ENCODE results near the gene SYCP1. TPM values are rescaled to one million over a fixed set of nuclear protein-coding genes. Genes with fewer than 3 reads are reported as not detected.
"Not testable (repeated sequence)": the region's sequence is repeated elsewhere in the genome, so short reads cannot be mapped to it uniquely, and the experiment has no call there.

Gene SYCP1
- total RNA-seq, 4 donors from 2014 or later: 0.29 TPM; not detected in 3

GRCh38 chr1:115012434-115012833 lies 157.8 kb downstream of the SYCP1 start:
- intact Hi-C loops (cut with DNase I; ENCODE audit: low total_unique reads): no loop called here
- no peak overlapping the region for H3K4me3 ChIP-seq (ENCODE audit: low read depth, poor library complexity, severe bottlenecking)
- no peak for TF ChIP-seq POLR2A (IDR thresholded peaks at IDR 0.05)
- TF ChIP-seq, protein P1, sequence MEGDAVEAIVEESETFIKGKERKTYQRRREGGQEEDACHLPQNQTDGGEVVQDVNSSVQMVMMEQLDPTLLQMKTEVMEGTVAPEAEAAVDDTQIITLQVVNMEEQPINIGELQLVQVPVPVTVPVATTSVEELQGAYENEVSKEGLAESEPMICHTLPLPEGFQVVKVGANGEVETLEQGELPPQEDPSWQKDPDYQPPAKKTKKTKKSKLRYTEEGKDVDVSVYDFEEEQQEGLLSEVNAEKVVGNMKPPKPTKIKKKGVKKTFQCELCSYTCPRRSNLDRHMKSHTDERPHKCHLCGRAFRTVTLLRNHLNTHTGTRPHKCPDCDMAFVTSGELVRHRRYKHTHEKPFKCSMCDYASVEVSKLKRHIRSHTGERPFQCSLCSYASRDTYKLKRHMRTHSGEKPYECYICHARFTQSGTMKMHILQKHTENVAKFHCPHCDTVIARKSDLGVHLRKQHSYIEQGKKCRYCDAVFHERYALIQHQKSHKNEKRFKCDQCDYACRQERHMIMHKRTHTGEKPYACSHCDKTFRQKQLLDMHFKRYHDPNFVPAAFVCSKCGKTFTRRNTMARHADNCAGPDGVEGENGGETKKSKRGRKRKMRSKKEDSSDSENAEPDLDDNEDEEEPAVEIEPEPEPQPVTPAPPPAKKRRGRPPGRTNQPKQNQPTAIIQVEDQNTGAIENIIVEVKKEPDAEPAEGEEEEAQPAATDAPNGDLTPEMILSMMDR (IDR thresholded peaks at IDR 0.05): no peak
- no peak for DNase-seq (ENCODE audit: low spot score in 2 of 2)
- 79 to 86% methylated on average over 1 of the region's 1 CpG for WGBS, 2 donors

- WGBS, 2 donors: 86 to 95% methylated on average over 2 of the region's 2 CpGs
- H3K4me3 ChIP-seq (ENCODE audit: low read depth, poor library complexity, severe bottlenecking): no peak overlapping the region
- TF ChIP-seq POLR2A (IDR thresholded peaks at IDR 0.05): no peak
- TF ChIP-seq, protein P1 (IDR thresholded peaks at IDR 0.05): no peak
- intact Hi-C loops (cut with DNase I; ENCODE audit: low total_unique reads): no loop called here
- DNase-seq (ENCODE audit: low spot score in 2 of 2): no peak
Observed at GRCh38 chr1:115013792-115014191, 159.1 kb downstream of the SYCP1 start.

DNA sequence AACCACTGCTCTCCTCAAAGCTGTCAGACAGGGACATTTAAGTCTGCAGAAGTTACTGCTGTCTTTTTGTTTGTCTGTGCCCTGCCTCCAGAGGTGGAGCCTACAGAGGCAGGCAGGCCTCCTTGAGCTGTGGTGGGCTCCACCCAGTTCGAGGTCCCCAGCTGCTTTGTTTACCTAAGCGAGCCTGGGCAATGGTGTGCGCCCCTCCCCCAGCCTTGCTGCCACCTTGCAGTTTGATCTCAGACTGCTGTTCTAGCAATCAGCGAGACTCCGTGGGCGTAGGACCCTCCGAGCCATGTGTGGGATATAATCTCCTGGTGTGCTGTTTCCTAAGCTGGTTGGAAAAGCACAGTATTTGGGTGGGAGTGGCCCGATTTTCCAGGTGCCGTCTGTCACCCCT lies 164.9 kb downstream of the SYCP1 start:
- intact Hi-C loops (cut with DNase I; ENCODE audit: low total_unique reads); H3K4me3 ChIP-seq (ENCODE audit: low read depth, poor library complexity, severe bottlenecking); DNase-seq (ENCODE audit: low spot score in 2 of 2): not testable (repeated sequence)
- 86 to 92% methylated on average over 9 of the region's 9 CpGs for whole genome bisulfite sequencing, 2 donors

- WGBS, 2 donors: 52 to 62% methylated on average over 1 of the region's 1 CpG
- H3K4me3 ChIP-seq (ENCODE audit: low read depth, poor library complexity, severe bottlenecking): no peak overlapping the region
- intact Hi-C loops (cut with DNase I; ENCODE audit: low total_unique reads): no loop called here
- DNase-seq (ENCODE audit: low spot score in 2 of 2): no peak
- TF ChIP-seq, protein P1 (IDR thresholded peaks at IDR 0.05): no peak
- no peak for TF ChIP-seq POLR2A (IDR thresholded peaks at IDR 0.05)
Observed at GRCh38 chr1:115021145-115021544, 166.5 kb downstream of the SYCP1 start.

DNA sequence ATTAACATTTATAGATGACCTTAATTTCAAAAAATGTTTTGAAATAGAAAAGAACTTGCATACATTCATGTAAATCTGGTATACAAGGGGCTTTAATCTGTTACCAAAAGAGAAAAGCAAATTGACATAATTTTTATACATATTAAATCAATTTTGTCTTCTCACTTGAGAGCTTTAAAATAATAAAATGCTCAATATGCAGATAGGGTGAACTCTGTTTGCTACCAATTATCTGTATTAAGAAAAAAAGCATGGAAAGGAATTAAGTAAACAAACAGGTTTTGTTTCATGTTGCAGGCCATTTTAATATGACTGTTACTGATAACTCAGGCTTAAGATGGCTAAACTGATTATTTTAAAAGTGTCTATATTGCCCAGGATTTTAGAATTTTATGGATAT lies 168.9 kb downstream of the SYCP1 start:
- TF ChIP-seq POLR2A (IDR thresholded peaks at IDR 0.05): no peak
- TF ChIP-seq, protein P1 (IDR thresholded peaks at IDR 0.05): no peak
- DNase-seq (ENCODE audit: low spot score in 2 of 2): no peak
- intact Hi-C loops (cut with DNase I; ENCODE audit: low total_unique reads): no loop called here
- no peak overlapping the region for H3K4me3 ChIP-seq (ENCODE audit: low read depth, poor library complexity, severe bottlenecking)

DNA sequence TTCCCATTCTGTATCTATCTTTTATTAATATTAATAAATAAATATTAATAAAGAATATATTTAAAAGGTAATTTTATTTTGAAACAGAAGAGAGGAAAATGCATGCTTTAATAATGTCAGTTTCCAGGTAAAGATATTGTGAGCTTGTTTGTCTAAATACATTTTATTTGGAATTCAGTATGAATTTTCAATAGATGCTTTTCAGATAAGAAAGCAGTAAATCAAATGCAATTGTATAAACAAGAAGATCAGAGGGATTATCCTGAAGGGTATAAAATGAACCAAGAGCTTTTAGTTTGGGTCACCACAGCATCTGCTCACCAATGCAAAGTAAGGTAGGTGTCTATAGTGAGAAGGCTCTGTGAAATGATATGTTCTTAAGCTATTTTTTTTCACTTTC lies 174.9 kb downstream of the SYCP1 start, which contains the start of gene TSHB:
Gene TSHB, plus strand, starts transcription at position 301 of the 400 bp plus-strand sequence. CDS start 3,537 bp downstream, outside the sequence.
- no peak within 1 kb of the TSS for H3K4me3 ChIP-seq (ENCODE audit: low read depth, poor library complexity, severe bottlenecking)
- intact Hi-C loops (cut with DNase I; ENCODE audit: low total_unique reads): no loop called here
- no peak for TF ChIP-seq POLR2A (IDR thresholded peaks at IDR 0.05)
- TF ChIP-seq, protein P1 (IDR thresholded peaks at IDR 0.05): no peak
- no peak for DNase-seq (ENCODE audit: low spot score in 2 of 2)
